Keratinocyte (primary cell): Measurements from ENCODE around the gene SCNN1B. TPM values are rescaled to one million over a fixed set of nuclear protein-coding genes. Genes with fewer than 3 reads are reported as not detected.

Experiments used
- DNase-seq: peaks from one replicate; pipeline ENCODE4 v3.0.0-alpha.2; 2011; ENCODE audit warnings: low read depth, missing footprints, low spot score
- FAIRE-seq: peaks from 2 replicates; lab custom pipeline; 2011; peaks lifted over from hg19 to GRCh38; lab: Jason Lieb, UNC
- H2AFZ ChIP-seq: 2 replicates; pipeline ENCODE4 v1.6.0; 2012; ENCODE audit warnings: low read length, control low read depth, inconsistent platforms; ENCODE audit not compliant: control insufficient read depth
- H3K27ac ChIP-seq: 2 replicates; pipeline ENCODE4 v1.5.1; 2011; ENCODE audit warnings: low read length; ENCODE audit not compliant: control insufficient read depth, insufficient read depth
- H3K27me3 ChIP-seq: 3 replicates; pipeline ENCODE4 v1.6.0; 2011; ENCODE audit warnings: low read length; ENCODE audit not compliant: control insufficient read depth, insufficient read depth; ENCODE audit errors: extremely low read depth
- H3K36me3 ChIP-seq, 2 experiments: 2 replicates in 1 of 2; 3 replicates in 1 of 2; pipeline ENCODE4 v1.5.1; 2011; ENCODE audit warnings: low read length in 2 of 2, mild to moderate bottlenecking in 1 of 2; ENCODE audit not compliant: control insufficient read depth in 2 of 2, insufficient read depth in 2 of 2; ENCODE audit errors: extremely low read depth in 1 of 2
- H3K4me1 ChIP-seq: 3 replicates; pipeline ENCODE4 v1.5.1; 2011; ENCODE audit warnings: low read length; ENCODE audit not compliant: control insufficient read depth, insufficient read depth; ENCODE audit errors: extremely low read depth
- H3K4me2 ChIP-seq: 3 replicates; pipeline ENCODE4 v1.6.0; 2011; ENCODE audit warnings: low read depth, low read length; ENCODE audit not compliant: control insufficient read depth, insufficient read depth; ENCODE audit errors: extremely low read depth
- H3K4me3 ChIP-seq, 3 experiments: fragments of 200-600 bp in 1 of 3; sonication (generic) in 1 of 3; 2 replicates in 2 of 3; 3 replicates in 1 of 3; pipeline ENCODE4 v1.5.1; 2011 to 2016; ENCODE audit warnings: low read length in 3 of 3, mild to moderate bottlenecking in 3 of 3, control low read depth in 2 of 3, inconsistent platforms in 1 of 3, low read depth in 1 of 3, mixed read lengths in 1 of 3, mixed run types in 1 of 3, moderate library complexity in 1 of 3; ENCODE audit not compliant: control insufficient read depth in 2 of 3, insufficient read depth in 2 of 3; ENCODE audit errors: extremely low read depth in 1 of 3
- H3K79me2 ChIP-seq: 2 replicates; pipeline ENCODE4 v1.6.0; 2012; ENCODE audit warnings: low read length; ENCODE audit not compliant: control insufficient read depth, insufficient read depth
- H3K9ac ChIP-seq: 3 replicates; pipeline ENCODE4 v1.6.0; 2011; ENCODE audit warnings: low read length; ENCODE audit not compliant: control insufficient read depth, insufficient read depth; ENCODE audit errors: extremely low read depth
- H3K9me1 ChIP-seq: 3 replicates; pipeline ENCODE4 v1.6.0; 2011; ENCODE audit warnings: low read length; ENCODE audit not compliant: control insufficient read depth, insufficient read depth; ENCODE audit errors: extremely low read depth
- H3K9me3 ChIP-seq: 2 replicates; pipeline ENCODE4 v1.5.1; 2012; ENCODE audit warnings: low read depth, low read length; ENCODE audit not compliant: control insufficient read depth
- H4K20me1 ChIP-seq: 3 replicates; pipeline ENCODE4 v1.6.0; 2011; ENCODE audit warnings: low read length; ENCODE audit not compliant: control insufficient read depth, insufficient read depth; ENCODE audit errors: extremely low read depth
- CTCF ChIP-seq, 3 experiments: IDR thresholded peaks in 1 of 3; conservative IDR thresholded peaks in 1 of 3; optimal IDR thresholded peaks in 1 of 3; 2 replicates in 2 of 3; 3 replicates in 1 of 3; pipeline versions ENCODE3 to v1.5.1; 2011; ENCODE audit warnings: low read length in 3 of 3, mild to moderate bottlenecking in 3 of 3, moderate library complexity in 2 of 3, control low read depth in 1 of 3, inconsistent platforms in 1 of 3; ENCODE audit not compliant: insufficient read depth in 2 of 3; ENCODE audit errors: extremely low read depth in 1 of 3
- EZH2 ChIP-seq: IDR thresholded peaks from one replicate; pipeline ENCODE4 v1.6.1; 2012; ENCODE audit warnings: inconsistent platforms, mild to moderate bottlenecking, low read length, moderate library complexity
- dilution Hi-C: fragments of 300-500 bp; cut with MboI; formaldehyde crosslinking; loops from one replicate; pipeline ENCODE4 v1.7.0; 2020; ENCODE audit warnings: low sequenced_read_pairs; ENCODE audit not compliant: extremely low pct_ligation_motif_present
- polyA plus RNA-seq, 5 experiments: library from polyadenylated mRNA; depleted of rRNA in 3 of 5; stranded (reverse) in 3 of 5; stranded (forward) in 1 of 5; unstranded in 1 of 5; fragments of >200 nt; gene quantifications; 1 replicate in 1 of 5; 2 replicates in 3 of 5; 3 replicates in 1 of 5; pipeline versions ENCODE4 v1.2.1 to v1.2.3, GENCODE V29; 2011 to 2012; ENCODE audit warnings: missing spikeins in 2 of 5, low read depth in 1 of 5, low replicate concordance in 1 of 5

Gene SCNN1B
- polyA plus RNA-seq, 1 donor (not counting 4 experiments of a cell fraction or from before 2014, with no cell fraction given) = 0.92 TPM

GRCh38 chr16:23409522-23409921 is 107.4 kb downstream of the SCNN1B start:
- no peaks in the 10 kb centered on the region for H4K20me1 ChIP-seq
- dilution Hi-C loops = no loop called here
- H3K9me1 ChIP-seq = no peaks in the 10 kb centered on the region
- FAIRE-seq (no peak), DNase-seq (no peak)
- no peak overlapping the region for H2AFZ ChIP-seq
- H3K27ac ChIP-seq = no peak overlapping the region
- H3K9me3 ChIP-seq = no peaks in the 10 kb centered on the region
- H3K4me2 ChIP-seq = no peak overlapping the region
- TF ChIP-seq CTCF (optimal IDR thresholded peaks at IDR 0.05 in 1 of 3, IDR thresholded peaks at IDR 0.05 in 1 of 3, conservative IDR thresholded peaks at IDR 0.05 in 1 of 3; ENCODE audit: extremely low read depth in 1 of 3, insufficient read depth in 2 of 3, low read length in 3 of 3) = no peak
- TF ChIP-seq EZH2 = no peak
- peaks cover 0 to 19% of the 10 kb centered on the region in 2 experiments for H3K36me3 ChIP-seq
- no peak overlapping the region for H3K9ac ChIP-seq
- H3K27me3 ChIP-seq = no peaks in the 10 kb centered on the region
- no peak overlapping the region for H3K4me3 ChIP-seq
- no peaks in the 10 kb centered on the region for H3K4me1 ChIP-seq
- H3K79me2 ChIP-seq = no peaks in the 10 kb centered on the region

- H3K4me2 ChIP-seq = no peak overlapping the region
- no peak for TF ChIP-seq EZH2
- TF ChIP-seq CTCF (optimal IDR thresholded peaks at IDR 0.05 in 1 of 3, IDR thresholded peaks at IDR 0.05 in 1 of 3, conservative IDR thresholded peaks at IDR 0.05 in 1 of 3; ENCODE audit: extremely low read depth in 1 of 3, insufficient read depth in 2 of 3, low read length in 3 of 3) = no peak
- DNase-seq (no peak), FAIRE-seq (no peak)
- peaks cover 0 to 19% of the 10 kb centered on the region in 2 experiments for H3K36me3 ChIP-seq
- H3K9ac ChIP-seq = no peak overlapping the region
- H3K4me1 ChIP-seq = no peaks in the 10 kb centered on the region
- H3K27ac ChIP-seq = no peak overlapping the region
- no peaks in the 10 kb centered on the region for H3K79me2 ChIP-seq
- H4K20me1 ChIP-seq = no peaks in the 10 kb centered on the region
- H3K4me3 ChIP-seq = no peak overlapping the region
- H3K9me1 ChIP-seq = no peaks in the 10 kb centered on the region
- H3K9me3 ChIP-seq = no peaks in the 10 kb centered on the region
- dilution Hi-C loops = no loop called here
- H3K27me3 ChIP-seq = no peaks in the 10 kb centered on the region
- H2AFZ ChIP-seq = no peak overlapping the region
Measured at GRCh38 chr16:23410176-23410575, 108.1 kb downstream of the SCNN1B start.
